Gastroesophageal sphincter (tissue), 4 donors: Measurements from ENCODE around the gene LY9. TPM values are rescaled to one million over a fixed set of nuclear protein-coding genes. Genes with fewer than 3 reads are reported as not detected.

Source experiments
- ATAC-seq: fragments of 150-250 bp; one replicate; pipeline ENCODE4 v1.9.1; 2016; ENCODE audit warnings: mild to moderate bottlenecking, moderate library complexity
- H3K27ac ChIP-seq, 4 donors: fragments of 200-600 bp; sonication (generic) in 3 of 4; 1 replicate in 3 of 4; 2 replicates in 1 of 4; pipeline ENCODE4 v1.5.1; 2016 to 2019
- H3K27me3 ChIP-seq: fragments of 200-600 bp; sonication (generic); one replicate; pipeline ENCODE4 v1.5.1; 2019
- H3K36me3 ChIP-seq, 2 donors: fragments of 200-600 bp; sonication (generic); one replicate each; pipeline ENCODE4 v1.5.1; 2019; ENCODE audit warnings: control low read depth in 1 of 2
- H3K4me1 ChIP-seq, 3 donors: fragments of 200-600 bp; sonication (generic); 1 replicate in 2 of 3; 2 replicates in 1 of 3; pipeline ENCODE4 v1.5.1; 2016 to 2019; ENCODE audit warnings: control low read depth in 2 of 3
- H3K4me3 ChIP-seq, 2 donors: fragments of 200-600 bp; sonication (generic); one replicate each; pipeline ENCODE4 v1.5.1; 2019; ENCODE audit warnings: mild to moderate bottlenecking in 1 of 2, moderate library complexity in 1 of 2
- H3K9me3 ChIP-seq, 3 donors: fragments of 200-600 bp; sonication (generic); one replicate each; pipeline ENCODE4 v1.5.1; 2017 to 2019; ENCODE audit warnings: control low read depth in 2 of 3
- EP300 ChIP-seq: sonication (generic); formaldehyde crosslinking; IDR thresholded peaks from one replicate; pipeline ENCODE4 v1.6.1; 2017; ENCODE audit warnings: antibody characterized with exemption, mild to moderate bottlenecking
- POLR2A ChIP-seq, 2 donors: fragments of 450-650 bp; IDR thresholded peaks; one replicate each; pipeline ENCODE4 v1.6.1; 2017; ENCODE audit warnings: antibody characterized with exemption in 2 of 2, mild to moderate bottlenecking in 2 of 2, moderate library complexity in 1 of 2
- POLR2AphosphoS5 ChIP-seq: sonication (generic); formaldehyde crosslinking; IDR thresholded peaks from one replicate; pipeline ENCODE4 v1.6.1; 2017; ENCODE audit warnings: antibody characterized with exemption
- WGBS, 2 donors: methylation state at CpG; one replicate each; pipeline ENCODE4 v1.1.5; 2018; ENCODE audit warnings: low coverage in 1 of 2; 5-methylcytosine and 5-hydroxymethylcytosine counted together
- total RNA-seq, 4 donors: library from RNA; depleted of rRNA; stranded (reverse); fragments of >200 nt; gene quantifications; one replicate each; pipeline ENCODE4 v1.1.0, GENCODE V29; 2016
- TF ChIP-seq, protein P1 (sequence below), 4 experiments: fragments of 200-600 bp in 2 of 4; fragments of 450-650 bp in 2 of 4; sonication (generic) in 1 of 4; IDR thresholded peaks; one replicate each; pipeline ENCODE4 v1.5.1; 2017 to 2019; ENCODE audit warnings: antibody characterized with exemption in 4 of 4, mild to moderate bottlenecking in 2 of 4, moderate library complexity in 2 of 4

Gene LY9
- total RNA-seq, 4 donors from 2014 or later, result 0.27 to 2.4 (median 0.62) TPM; not detected in 1

DNA sequence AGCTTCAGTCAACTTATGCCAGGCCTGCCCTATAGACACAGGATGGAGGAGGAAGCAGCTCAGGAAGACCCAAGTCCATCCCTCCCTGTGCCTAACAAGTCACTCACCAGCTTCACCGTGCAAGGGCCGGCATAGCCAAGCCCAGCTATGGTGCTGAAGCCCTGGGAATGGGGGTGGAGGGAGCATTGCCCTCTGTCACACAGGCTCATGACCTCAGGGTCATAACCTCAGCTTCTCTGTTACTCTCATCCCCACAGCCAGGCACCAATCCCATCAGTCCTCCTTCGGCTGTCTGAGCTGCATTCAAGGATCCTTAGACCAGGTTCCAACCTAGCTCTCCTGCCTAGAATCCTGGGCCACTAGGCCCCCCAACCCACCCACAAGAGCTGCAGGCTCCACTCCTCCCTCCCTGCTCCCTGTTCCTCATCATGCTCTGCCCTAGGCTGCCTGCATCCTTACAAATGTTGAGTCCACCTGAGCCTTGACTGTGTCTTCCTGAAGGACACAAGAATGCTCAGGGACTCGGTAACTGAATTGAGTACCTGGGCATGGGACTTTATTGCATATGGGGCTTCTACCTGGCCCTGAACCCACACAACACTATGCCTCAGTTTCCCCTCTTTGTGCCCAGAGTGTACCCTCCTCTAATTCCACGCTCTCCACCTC, 65.0 kb downstream of the LY9 start:
- Histone ChIP-seq H3K4me1 (no peaks in the 10 kb centered on the region), H3K36me3 (no peaks in the 10 kb centered on the region), H3K27me3 (peaks cover 10% of the 10 kb centered on the region), H3K9me3 (no peaks in the 10 kb centered on the region), H3K27ac (no peak overlapping the region), H3K4me3 (no peak overlapping the region)
- no peak for ATAC-seq
- WGBS, 2 donors, result 39% methylated on average over 4 of the region's 5 CpGs; no CpG with 5 or more reads in 1 of the 2 donors
- TF ChIP-seq POLR2AphosphoS5 (no peak), EP300 (no peak), POLR2A (IDR thresholded peaks at IDR 0.05) (no peak)
- TF ChIP-seq, protein P1, sequence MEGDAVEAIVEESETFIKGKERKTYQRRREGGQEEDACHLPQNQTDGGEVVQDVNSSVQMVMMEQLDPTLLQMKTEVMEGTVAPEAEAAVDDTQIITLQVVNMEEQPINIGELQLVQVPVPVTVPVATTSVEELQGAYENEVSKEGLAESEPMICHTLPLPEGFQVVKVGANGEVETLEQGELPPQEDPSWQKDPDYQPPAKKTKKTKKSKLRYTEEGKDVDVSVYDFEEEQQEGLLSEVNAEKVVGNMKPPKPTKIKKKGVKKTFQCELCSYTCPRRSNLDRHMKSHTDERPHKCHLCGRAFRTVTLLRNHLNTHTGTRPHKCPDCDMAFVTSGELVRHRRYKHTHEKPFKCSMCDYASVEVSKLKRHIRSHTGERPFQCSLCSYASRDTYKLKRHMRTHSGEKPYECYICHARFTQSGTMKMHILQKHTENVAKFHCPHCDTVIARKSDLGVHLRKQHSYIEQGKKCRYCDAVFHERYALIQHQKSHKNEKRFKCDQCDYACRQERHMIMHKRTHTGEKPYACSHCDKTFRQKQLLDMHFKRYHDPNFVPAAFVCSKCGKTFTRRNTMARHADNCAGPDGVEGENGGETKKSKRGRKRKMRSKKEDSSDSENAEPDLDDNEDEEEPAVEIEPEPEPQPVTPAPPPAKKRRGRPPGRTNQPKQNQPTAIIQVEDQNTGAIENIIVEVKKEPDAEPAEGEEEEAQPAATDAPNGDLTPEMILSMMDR (IDR thresholded peaks at IDR 0.05), result no peak

DNA sequence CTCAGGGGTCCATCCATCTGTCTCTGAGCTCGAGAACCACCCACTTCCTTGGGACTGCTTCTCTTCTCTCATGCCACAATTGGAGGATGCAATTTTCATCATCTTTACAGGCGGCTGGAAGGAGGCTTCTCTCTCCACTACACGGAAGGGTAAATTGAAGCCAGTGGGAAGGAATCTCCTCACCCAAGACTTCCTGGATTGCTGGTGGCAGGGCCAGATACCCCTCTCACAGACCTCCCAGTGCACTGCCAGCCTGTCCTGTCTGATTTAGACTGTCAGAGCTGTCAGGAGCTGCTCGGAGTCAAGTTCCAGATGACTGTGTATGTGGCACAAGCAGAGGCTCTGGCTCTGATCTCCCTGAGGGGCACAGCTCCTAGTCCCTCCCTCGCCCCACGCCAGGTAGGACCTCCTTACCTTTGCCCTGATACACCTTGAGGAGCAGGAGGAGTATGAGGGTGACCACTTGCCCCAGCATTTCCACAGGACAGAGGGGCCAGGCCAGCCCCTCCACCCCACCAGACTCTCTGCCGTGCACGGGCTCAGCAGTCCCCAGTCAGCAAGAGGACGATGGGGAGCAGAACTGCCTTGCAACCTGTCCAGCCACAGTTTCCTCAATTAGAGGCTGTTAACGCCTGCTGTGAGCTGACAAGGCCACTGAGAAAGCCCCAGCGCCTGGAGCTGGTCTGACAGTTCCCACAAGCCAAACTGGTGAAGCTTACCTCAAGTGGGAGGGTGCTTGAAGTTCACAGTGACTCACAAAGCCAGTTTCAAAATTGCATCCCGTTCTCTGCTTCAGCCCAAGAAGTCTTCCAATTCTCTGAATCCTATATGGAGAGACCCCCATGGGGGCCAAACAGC, 66.5 kb downstream of the LY9 start, which contains the start of gene CD244:
Gene CD244, minus strand, starts transcription at position 685 of the 858 bp plus-strand sequence. Its CDS starts 210 bp downstream, at position 475.
- no peak for ATAC-seq
- Histone ChIP-seq H3K36me3 (no peaks in the 10 kb centered on the region), H3K27ac (no peak within 1 kb of the TSS), H3K27me3 (peaks cover 10% of the 10 kb centered on the region), H3K4me3 (no peak within 1 kb of the TSS), H3K9me3 (no peaks in the 10 kb centered on the region), H3K4me1 (no peaks in the 10 kb centered on the region)
- WGBS, 2 donors, result 10 to 30% methylated on average over 2 to 4 of the region's 12 CpGs
- TF ChIP-seq, protein P1 (IDR thresholded peaks at IDR 0.05), result no peak
- TF ChIP-seq EP300 (no peak), POLR2A (IDR thresholded peaks at IDR 0.05) (no peak), POLR2AphosphoS5 (no peak)

DNA sequence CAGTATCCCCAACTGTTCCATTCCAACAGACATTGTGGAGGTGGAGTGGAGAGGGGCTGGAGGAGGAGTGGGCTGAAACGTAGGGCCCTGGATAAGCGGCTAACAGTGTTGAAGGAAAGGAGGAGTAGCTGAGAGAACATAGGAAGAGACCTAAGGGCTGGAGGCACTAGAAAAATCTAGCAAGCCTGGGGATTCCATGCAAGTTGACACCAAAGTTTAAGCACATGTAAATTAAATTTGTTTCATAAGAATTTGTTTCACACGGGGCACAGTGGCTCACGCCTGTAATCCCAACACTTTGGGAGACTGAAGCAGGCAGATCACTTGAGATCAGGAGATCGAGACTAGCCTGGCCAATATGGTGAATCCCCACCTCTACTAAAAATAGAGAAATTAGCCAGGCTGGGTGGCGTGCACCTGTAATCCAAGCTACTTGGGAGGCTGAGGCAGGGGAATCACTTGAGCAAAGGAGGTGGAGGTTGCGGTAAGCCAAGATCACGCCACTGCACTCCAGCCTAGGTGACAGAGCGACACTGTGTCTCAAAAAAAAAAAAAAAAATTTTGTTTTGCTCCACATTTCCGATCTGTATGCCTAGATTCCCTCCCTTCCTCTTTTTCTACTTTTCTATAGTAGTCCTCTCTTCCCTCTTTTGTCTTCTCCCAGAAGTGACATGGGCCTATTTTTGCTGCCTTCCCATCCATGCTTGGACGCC, 67.2 kb downstream of the LY9 start:
- TF ChIP-seq POLR2A (IDR thresholded peaks at IDR 0.05) (no peak), EP300 (no peak), POLR2AphosphoS5 (no peak)
- TF ChIP-seq, protein P1 (IDR thresholded peaks at IDR 0.05), result no peak
- Histone ChIP-seq H3K36me3 (no peaks in the 10 kb centered on the region), H3K4me1 (no peaks in the 10 kb centered on the region), H3K4me3 (no peak overlapping the region), H3K27me3 (peaks cover 10% of the 10 kb centered on the region), H3K27ac (no peak overlapping the region), H3K9me3 (no peaks in the 10 kb centered on the region)
- 76 to 100% methylated on average over 1 to 10 of the region's 11 CpGs for WGBS, 2 donors
- no peak for ATAC-seq

DNA sequence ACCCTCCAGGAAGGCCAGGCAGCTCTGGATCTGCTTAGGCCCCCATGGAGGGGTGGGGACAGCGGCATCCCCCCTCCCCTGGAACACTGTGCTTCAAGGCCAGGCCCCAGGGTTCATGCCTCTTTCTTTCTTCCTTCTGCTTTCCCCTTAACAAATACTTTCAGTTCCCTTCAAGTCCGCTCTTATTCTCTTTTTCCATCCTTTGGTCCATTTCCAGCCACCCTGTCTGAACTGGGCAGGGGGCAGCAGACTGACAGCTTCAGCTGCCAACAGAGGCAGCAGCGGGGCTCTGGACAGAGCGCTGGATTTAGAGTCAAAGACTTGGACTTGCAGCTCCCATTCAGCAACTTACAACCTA, 67.8 kb downstream of the LY9 start:
- TF ChIP-seq, protein P1 (IDR thresholded peaks at IDR 0.05), result no peak
- TF ChIP-seq POLR2A (IDR thresholded peaks at IDR 0.05) (no peak), POLR2AphosphoS5 (no peak), EP300 (no peak)
- no peaks in the 10 kb centered on the region for H3K36me3 ChIP-seq
- ATAC-seq, result no peak
- WGBS, 2 donors, result 92% methylated on average over 4 of the region's 4 CpGs; no CpG with 5 or more reads in 1 of the 2 donors
- no peaks in the 10 kb centered on the region for H3K9me3 ChIP-seq
- no peaks in the 10 kb centered on the region for H3K4me1 ChIP-seq
- H3K4me3 ChIP-seq, result no peak overlapping the region
- no peak overlapping the region for H3K27ac ChIP-seq
- peaks cover 10% of the 10 kb centered on the region for H3K27me3 ChIP-seq
